Epithelial cell of esophagus (primary cell): ENCODE measurements around the gene NUDT22.
A peak's percentile ranks its signal among the peaks of the same experiment; 100 is the strongest.

ENCODE experiments used
- DNase-seq: peaks from one replicate; pipeline ENCODE4 v3.0.0; 2010; ENCODE audit warnings: low read depth
- H3K4me3 ChIP-seq: 2 replicates; pipeline ENCODE4 v1.5.1; 2011; ENCODE audit warnings: mild to moderate bottlenecking, low read length, control low read depth
- CTCF ChIP-seq: IDR thresholded peaks from 2 replicates; pipeline ENCODE4 v1.5.1; 2011; ENCODE audit warnings: low read depth, mild to moderate bottlenecking, low read length, control low read depth, inconsistent platforms; ENCODE audit not compliant: insufficient read depth; ENCODE audit errors: missing control alignments

The NUDT22 gene

GRCh38 chr11:64263021-64263946 is 37.2 kb downstream of the NUDT22 start:
- peak; percentile 74 for DNase-seq
- H3K4me3 ChIP-seq = no peak overlapping the region
- TF ChIP-seq CTCF = no peak

GRCh38 chr11:64263947-64264317 is 37.9 kb downstream of the NUDT22 start:
- DNase-seq = no peak
- H3K4me3 ChIP-seq = no peak overlapping the region
- no peak for TF ChIP-seq CTCF

GRCh38 chr11:64264371-64264852 is 38.3 kb downstream of the NUDT22 start:
- TF ChIP-seq CTCF = no peak
- H3K4me3 ChIP-seq = no peak overlapping the region
- no peak for DNase-seq

- no peak for TF ChIP-seq CTCF
- H3K4me3 ChIP-seq = no peak overlapping the region
- no peak for DNase-seq
These were observed 39.4 kb downstream of the NUDT22 start for GRCh38 chr11:64265176-64266160.

- no peak for TF ChIP-seq CTCF
- DNase-seq = peak; percentile 78
- H3K4me3 ChIP-seq = no peak overlapping the region
These were observed 40.3 kb downstream of the NUDT22 start for GRCh38 chr11:64266339-64266738.

GRCh38 chr11:64267207-64267945 is 41.3 kb downstream of the NUDT22 start:
- H3K4me3 ChIP-seq = no peak overlapping the region
- TF ChIP-seq CTCF = no peak
- no peak for DNase-seq
